GM12801 (cell line): Measurements from ENCODE around the gene DDX60.

Source experiments
- TF ChIP-seq, protein P1 (sequence below): IDR thresholded peaks from one replicate; pipeline ENCODE4 v1.5.1; 2011; ENCODE audit warnings: control low read depth; ENCODE audit not compliant: insufficient read length; ENCODE audit errors: extremely low read depth

Gene DDX60

GRCh38 chr4:168279556-168279955 lies 39.0 kb downstream of the DDX60 start:
- TF ChIP-seq, protein P1, sequence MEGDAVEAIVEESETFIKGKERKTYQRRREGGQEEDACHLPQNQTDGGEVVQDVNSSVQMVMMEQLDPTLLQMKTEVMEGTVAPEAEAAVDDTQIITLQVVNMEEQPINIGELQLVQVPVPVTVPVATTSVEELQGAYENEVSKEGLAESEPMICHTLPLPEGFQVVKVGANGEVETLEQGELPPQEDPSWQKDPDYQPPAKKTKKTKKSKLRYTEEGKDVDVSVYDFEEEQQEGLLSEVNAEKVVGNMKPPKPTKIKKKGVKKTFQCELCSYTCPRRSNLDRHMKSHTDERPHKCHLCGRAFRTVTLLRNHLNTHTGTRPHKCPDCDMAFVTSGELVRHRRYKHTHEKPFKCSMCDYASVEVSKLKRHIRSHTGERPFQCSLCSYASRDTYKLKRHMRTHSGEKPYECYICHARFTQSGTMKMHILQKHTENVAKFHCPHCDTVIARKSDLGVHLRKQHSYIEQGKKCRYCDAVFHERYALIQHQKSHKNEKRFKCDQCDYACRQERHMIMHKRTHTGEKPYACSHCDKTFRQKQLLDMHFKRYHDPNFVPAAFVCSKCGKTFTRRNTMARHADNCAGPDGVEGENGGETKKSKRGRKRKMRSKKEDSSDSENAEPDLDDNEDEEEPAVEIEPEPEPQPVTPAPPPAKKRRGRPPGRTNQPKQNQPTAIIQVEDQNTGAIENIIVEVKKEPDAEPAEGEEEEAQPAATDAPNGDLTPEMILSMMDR, result no peak

GRCh38 chr4:168275836-168276235 lies 42.7 kb downstream of the DDX60 start:
- TF ChIP-seq, protein P1, result no peak

GRCh38 chr4:168274871-168275270 lies 43.7 kb downstream of the DDX60 start:
- TF ChIP-seq, protein P1, result no peak

DNA sequence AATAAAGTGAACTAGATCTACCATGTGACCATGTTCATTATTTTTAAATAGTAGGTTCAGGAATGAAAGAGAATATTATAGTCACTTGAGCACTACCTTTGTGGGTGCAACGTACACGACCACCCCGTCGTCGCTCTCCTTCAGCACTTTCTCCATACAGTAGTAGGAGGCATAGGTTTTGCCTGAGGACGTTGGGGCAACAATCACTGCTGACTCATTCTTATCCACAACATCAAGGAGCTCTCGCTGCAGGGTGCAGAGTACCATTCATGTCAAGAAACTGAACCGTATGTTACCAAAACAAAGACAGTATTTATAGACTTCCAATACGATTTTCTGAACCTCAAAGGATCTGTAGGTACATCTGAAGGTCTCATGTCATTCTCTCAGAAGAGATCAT lies 44.7 kb downstream of the DDX60 start:
- TF ChIP-seq, protein P1, result no peak

GRCh38 chr4:168272488-168272887 lies 46.1 kb downstream of the DDX60 start:
- TF ChIP-seq, protein P1, result no peak

DNA sequence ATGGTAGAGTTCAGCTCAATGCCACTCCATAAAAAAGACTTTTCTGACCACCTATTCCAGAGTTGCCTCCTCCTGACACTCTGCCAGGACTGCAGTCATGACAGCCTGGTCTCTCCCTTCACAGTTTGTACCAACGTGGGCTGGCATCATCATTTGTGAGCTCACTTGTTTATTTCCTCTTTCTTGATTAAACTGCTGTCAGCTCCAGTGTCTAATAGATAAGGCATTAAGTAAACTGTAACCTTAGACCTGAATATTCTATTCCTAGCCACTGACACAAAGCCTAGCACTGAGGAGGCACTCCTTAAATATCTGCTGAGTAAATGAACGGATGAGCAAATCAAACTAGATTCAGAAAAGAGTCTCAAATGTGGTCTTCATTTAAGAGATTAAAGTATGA lies 48.7 kb downstream of the DDX60 start:
- TF ChIP-seq, protein P1, result no peak

DNA sequence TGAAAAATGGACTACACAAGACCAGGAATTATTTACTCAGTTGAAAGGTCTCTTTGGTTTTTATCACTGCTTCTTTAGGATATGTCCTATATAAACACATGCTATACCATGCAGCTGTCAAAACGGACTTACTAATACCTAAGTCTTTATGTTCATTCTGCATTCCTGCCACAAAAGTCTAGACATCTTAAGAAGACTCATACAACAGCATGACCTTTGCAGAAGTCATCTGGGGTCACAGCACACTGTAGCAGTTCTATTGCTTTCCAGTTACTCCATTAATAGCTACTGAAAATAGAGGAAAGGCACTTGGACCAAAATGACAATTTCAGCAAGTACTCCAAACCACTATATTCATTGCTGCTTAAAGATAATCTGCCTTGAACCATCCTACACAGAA lies 53.2 kb downstream of the DDX60 start:
- TF ChIP-seq, protein P1, result no peak

- TF ChIP-seq, protein P1, result no peak
Measured at GRCh38 chr4:168264903-168265302, 53.6 kb downstream of the DDX60 start.
